PC-9 (cell line): Measurements from ENCODE around the gene RBM7. TPM values are rescaled to one million over a fixed set of nuclear protein-coding genes. Genes with fewer than 3 reads are reported as not detected.
A peak's percentile ranks its signal among the peaks of the same experiment; 100 is the strongest.

Experiments used
- BruUV-seq: library from RNA; stranded (reverse); fragments of 400-500 nt; replicated peaks from 2 replicates; lab custom pipeline; 2021; lab: Mats Ljungman, UMichigan
- CTCF ChIA-PET: fragments of 300-600 bp; sonication (Branson Sonifier 250); formaldehyde crosslinking; loops from one replicate; lab custom pipeline; 2022; ENCODE audit warnings: antibody characterized with exemption; lab: Charles Lee
- POLR2A ChIA-PET: fragments of 300-600 bp; sonication (Branson Sonifier 250); formaldehyde crosslinking; loops from one replicate; lab custom pipeline; 2022; ENCODE audit warnings: antibody characterized with exemption; ENCODE audit not compliant: unreplicated experiment; lab: Charles Lee
- DNase-seq, 2 experiments: peaks; one replicate each; pipeline versions ENCODE4 v3.0.0 to v3.0.0-alpha.2; 2015 to 2022; ENCODE audit warnings: mixed read lengths in 1 of 2
- H2AFZ ChIP-seq: fragments of 200-600 bp; sonication (generic); 2 replicates; pipeline ENCODE4 v1.8.1; 2017; ENCODE audit warnings: antibody characterized with exemption
- H3F3A ChIP-seq: fragments of 200-600 bp; sonication (generic); 2 replicates; pipeline ENCODE4 v1.8.1; 2017; ENCODE audit warnings: antibody characterized with exemption, mild to moderate bottlenecking, low read depth; ENCODE audit not compliant: insufficient read depth
- H3K27ac ChIP-seq: fragments of 200-600 bp; sonication (generic); 2 replicates; pipeline ENCODE4 v1.6.1; 2016; ENCODE audit warnings: mixed run types
- H3K27me3 ChIP-seq: fragments of 200-600 bp; sonication (generic); 2 replicates; pipeline ENCODE4 v1.6.1; 2016; ENCODE audit warnings: low read depth, mixed run types; ENCODE audit not compliant: insufficient read depth
- H3K36me3 ChIP-seq: fragments of 200-600 bp; sonication (generic); 2 replicates; pipeline ENCODE4 v1.6.1; 2016; ENCODE audit warnings: low read depth, mixed run types
- H3K4me1 ChIP-seq: fragments of 200-600 bp; sonication (generic); replicated peaks from 2 replicates; pipeline ENCODE4 v1.6.1; 2016; ENCODE audit warnings: mixed run types; ENCODE audit not compliant: insufficient read depth
- H3K4me2 ChIP-seq: fragments of 200-600 bp; sonication (generic); 2 replicates; pipeline ENCODE4 v1.6.1; 2017; ENCODE audit warnings: mixed run types
- H3K4me3 ChIP-seq: fragments of 200-600 bp; sonication (generic); 2 replicates; pipeline ENCODE4 v1.6.1; 2016; ENCODE audit warnings: mixed run types
- H3K79me2 ChIP-seq: fragments of 200-600 bp; sonication (generic); 2 replicates; pipeline ENCODE4 v1.6.1; 2017; ENCODE audit warnings: low read depth, mixed run types
- H3K9me2 ChIP-seq: fragments of 200-600 bp; sonication (generic); 2 replicates; pipeline ENCODE4 v1.8.1; 2017; ENCODE audit warnings: mild to moderate bottlenecking; ENCODE audit not compliant: insufficient read depth
- H3K9me3 ChIP-seq: fragments of 200-600 bp; sonication (generic); 2 replicates; pipeline ENCODE4 v1.8.1; 2016; ENCODE audit warnings: low read depth; ENCODE audit not compliant: insufficient read depth
- H4K20me1 ChIP-seq: fragments of 200-600 bp; sonication (generic); 2 replicates; pipeline ENCODE4 v1.8.1; 2017; ENCODE audit not compliant: insufficient read depth
- EZH2 ChIP-seq: fragments of 200-600 bp; sonication (generic); IDR thresholded peaks from 2 replicates; pipeline ENCODE4 v1.8.0; 2017; ENCODE audit warnings: antibody characterized with exemption, low read depth
- intact Hi-C: fragments of 100-400 bp; cut with micrococcal nuclease; formaldehyde crosslinking; loops from one replicate; pipeline ENCODE4 v1.10.0; 2022; ENCODE audit not compliant: unreplicated experiment
- total RNA-seq: library from RNA; stranded (reverse); gene quantifications from 2 replicates; pipeline ENCODE4 v1.2.3, GENCODE V29; 2021
- TF ChIP-seq, protein P1 (sequence below): fragments of 200-600 bp; sonication (generic); conservative IDR thresholded peaks from 2 replicates; pipeline ENCODE4 v1.6.1; 2017; ENCODE audit warnings: mixed run types, antibody characterized with exemption, mild to moderate bottlenecking, moderate library complexity

The RBM7 gene
- total RNA-seq, 1 experiment from 2014 or later, result 34.7 TPM

DNA sequence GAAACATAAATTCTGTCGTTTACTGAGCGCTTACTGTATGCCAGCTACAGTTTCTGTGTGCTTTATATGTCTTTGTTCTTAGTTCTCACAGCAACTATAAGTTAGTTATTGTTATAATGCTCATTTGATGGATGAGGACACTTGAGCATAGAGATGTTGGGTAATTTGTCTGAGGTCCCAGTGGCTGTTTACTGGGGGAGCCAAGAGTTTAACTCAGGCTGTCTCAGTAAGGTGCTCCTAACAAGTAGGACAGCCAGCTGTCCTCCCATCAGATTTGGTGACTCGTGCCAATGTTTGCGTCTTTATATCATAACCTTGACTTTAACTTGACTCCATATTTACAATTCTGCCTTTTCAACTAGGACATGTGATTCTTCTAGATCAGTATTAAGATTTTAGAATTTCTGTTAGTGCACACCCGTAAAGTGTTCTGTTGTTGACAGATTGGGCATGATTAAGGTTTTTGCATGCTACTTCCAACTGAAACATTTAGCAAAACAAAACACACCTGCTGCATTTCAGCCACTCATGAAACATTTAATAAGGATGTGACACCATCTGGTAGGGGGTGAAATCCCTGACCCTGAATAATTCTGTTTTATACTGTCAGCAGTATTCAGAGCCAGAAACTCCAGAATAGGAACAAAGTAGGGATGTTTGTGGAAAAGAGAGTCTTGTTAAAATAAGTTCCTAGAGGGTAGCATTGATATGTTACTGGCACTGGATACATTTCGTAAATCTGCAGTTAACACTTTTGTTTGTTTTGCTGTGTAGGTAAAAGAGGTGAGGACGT lies 40.7 kb downstream of the RBM7 start:
- Histone ChIP-seq H3K9me2 (no peaks in the 10 kb centered on the region), H3K36me3 (peaks cover 37% of the 10 kb centered on the region), H2AFZ (no peak overlapping the region), H3K9me3 (no peaks in the 10 kb centered on the region), H3F3A (peaks cover 25% of the 10 kb centered on the region), H3K4me1 (peaks cover 33% of the 10 kb centered on the region), H3K27ac (no peak overlapping the region), H4K20me1 (peaks cover 46% of the 10 kb centered on the region), H3K4me3 (peak overlapping the region; percentile 80), H3K4me2 (peak overlapping the region; percentile 93), H3K27me3 (no peaks in the 10 kb centered on the region), H3K79me2 (peaks cover 69% of the 10 kb centered on the region)
- no peak for TF ChIP-seq EZH2
- CTCF ChIA-PET, result no interaction called here
- no TSS peak for BruUV-seq
- no peak for DNase-seq
- POLR2A ChIA-PET, result no interaction called here
- intact Hi-C loops, result no loop called here

DNA sequence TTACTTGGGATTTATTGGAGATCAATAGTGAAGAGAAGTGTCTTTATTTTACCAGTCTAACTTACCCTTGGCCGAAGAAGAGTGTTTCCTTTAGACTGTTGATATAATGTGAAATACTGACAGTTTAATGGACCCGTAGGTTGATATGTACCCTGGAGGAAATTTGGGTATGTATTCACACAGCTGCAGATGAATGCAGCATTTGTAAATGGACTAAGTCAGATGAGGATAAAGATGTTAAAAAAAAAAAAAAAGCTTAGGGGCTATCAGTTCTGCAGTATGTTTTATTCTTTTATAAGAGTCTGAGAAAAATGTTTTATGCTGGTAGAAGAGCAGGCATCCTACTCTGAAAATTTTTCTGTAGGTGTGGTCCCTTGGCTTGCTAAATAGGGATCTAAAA lies 41.5 kb downstream of the RBM7 start:
- TF ChIP-seq, protein P1, sequence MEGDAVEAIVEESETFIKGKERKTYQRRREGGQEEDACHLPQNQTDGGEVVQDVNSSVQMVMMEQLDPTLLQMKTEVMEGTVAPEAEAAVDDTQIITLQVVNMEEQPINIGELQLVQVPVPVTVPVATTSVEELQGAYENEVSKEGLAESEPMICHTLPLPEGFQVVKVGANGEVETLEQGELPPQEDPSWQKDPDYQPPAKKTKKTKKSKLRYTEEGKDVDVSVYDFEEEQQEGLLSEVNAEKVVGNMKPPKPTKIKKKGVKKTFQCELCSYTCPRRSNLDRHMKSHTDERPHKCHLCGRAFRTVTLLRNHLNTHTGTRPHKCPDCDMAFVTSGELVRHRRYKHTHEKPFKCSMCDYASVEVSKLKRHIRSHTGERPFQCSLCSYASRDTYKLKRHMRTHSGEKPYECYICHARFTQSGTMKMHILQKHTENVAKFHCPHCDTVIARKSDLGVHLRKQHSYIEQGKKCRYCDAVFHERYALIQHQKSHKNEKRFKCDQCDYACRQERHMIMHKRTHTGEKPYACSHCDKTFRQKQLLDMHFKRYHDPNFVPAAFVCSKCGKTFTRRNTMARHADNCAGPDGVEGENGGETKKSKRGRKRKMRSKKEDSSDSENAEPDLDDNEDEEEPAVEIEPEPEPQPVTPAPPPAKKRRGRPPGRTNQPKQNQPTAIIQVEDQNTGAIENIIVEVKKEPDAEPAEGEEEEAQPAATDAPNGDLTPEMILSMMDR, result no peak
- no peak for TF ChIP-seq EZH2
- ChIA-PET CTCF (no interaction called here), POLR2A (interaction anchor here (0.6 kb wide), 1 partner anchor 47 kb away, joined by 7 read pairs; no protein-coding TSS in a partner anchor)
- Histone ChIP-seq H3K4me1 (peaks cover 33% of the 10 kb centered on the region), H3K4me2 (peak overlapping the region; percentile 93), H3K4me3 (no peak overlapping the region), H3F3A (peaks cover 25% of the 10 kb centered on the region), H3K27me3 (no peaks in the 10 kb centered on the region), H3K79me2 (peaks cover 74% of the 10 kb centered on the region), H2AFZ (no peak overlapping the region), H3K9me3 (no peaks in the 10 kb centered on the region), H4K20me1 (peaks cover 46% of the 10 kb centered on the region), H3K36me3 (peaks cover 40% of the 10 kb centered on the region), H3K9me2 (no peaks in the 10 kb centered on the region), H3K27ac (no peak overlapping the region)
- intact Hi-C loops, result no loop called here
- DNase-seq, result no peak
- no TSS peak for BruUV-seq

DNA sequence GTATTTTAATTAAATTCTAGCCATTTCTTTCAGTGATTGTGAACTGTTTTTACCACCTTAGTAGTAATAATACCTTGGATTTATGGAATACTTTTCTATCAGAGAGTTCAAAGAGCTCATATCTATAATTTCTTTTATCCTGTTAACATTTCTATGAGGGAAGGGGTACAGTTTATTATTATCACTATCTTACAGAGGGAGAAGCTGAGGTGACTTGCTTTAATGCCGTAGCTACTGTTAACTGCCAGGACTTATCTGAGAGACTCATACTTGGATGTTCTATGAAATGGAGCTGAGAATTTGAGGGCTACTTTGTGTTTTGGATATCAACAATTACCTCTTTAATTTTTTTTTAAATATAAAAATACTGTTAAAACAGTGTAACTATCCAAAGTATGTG lies 42.1 kb downstream of the RBM7 start:
- Histone ChIP-seq H3K36me3 (peaks cover 40% of the 10 kb centered on the region), H3K9me3 (no peaks in the 10 kb centered on the region), H3F3A (peaks cover 21% of the 10 kb centered on the region), H4K20me1 (peaks cover 46% of the 10 kb centered on the region), H3K4me2 (no peak overlapping the region), H3K27ac (no peak overlapping the region), H3K79me2 (peaks cover 77% of the 10 kb centered on the region), H3K4me3 (no peak overlapping the region), H3K4me1 (peaks cover 30% of the 10 kb centered on the region), H2AFZ (no peak overlapping the region), H3K9me2 (no peaks in the 10 kb centered on the region), H3K27me3 (no peaks in the 10 kb centered on the region)
- DNase-seq, result no peak
- ChIA-PET POLR2A (interaction anchor here (0.6 kb wide), 2 partner anchors 47 to 669 kb away, joined by 3 to 7 read pairs; partner anchors contain the start of gene ZW10), CTCF (no interaction called here)
- intact Hi-C loops, result no loop called here
- TF ChIP-seq EZH2, result no peak
- TF ChIP-seq, protein P1, result no peak
- BruUV-seq, result no TSS peak
